HEK293T (cell line): ENCODE results near the gene ANKRD13D.

Experiments used
- ARNT ChIP-seq: fragments of 450-650 bp; IDR thresholded peaks from 2 replicates; pipeline ENCODE4 v1.6.1; 2017; ENCODE audit warnings: mild to moderate bottlenecking
- BHLHE40 ChIP-seq: fragments of 450-650 bp; IDR thresholded peaks from 2 replicates; pipeline ENCODE4 v1.6.1; 2016; ENCODE audit warnings: mild to moderate bottlenecking, moderate library complexity, borderline replicate concordance
- CTBP1 ChIP-seq: fragments of 450-650 bp; IDR thresholded peaks from 2 replicates; pipeline ENCODE4 v1.6.1; 2016; ENCODE audit warnings: borderline replicate concordance
- ELF4 ChIP-seq: fragments of 450-650 bp; IDR thresholded peaks from 2 replicates; pipeline ENCODE4 v1.6.1; 2017; ENCODE audit warnings: antibody characterized with exemption
- FOXA1 ChIP-seq: fragments of 450-650 bp; IDR thresholded peaks from 2 replicates; pipeline ENCODE4 v1.6.1; 2016; ENCODE audit warnings: mild to moderate bottlenecking
- FOXK2 ChIP-seq: fragments of 450-650 bp; IDR thresholded peaks from 2 replicates; pipeline ENCODE4 v1.6.1; 2016; ENCODE audit warnings: mild to moderate bottlenecking
- FOXM1 ChIP-seq: fragments of 450-650 bp; IDR thresholded peaks from 2 replicates; pipeline ENCODE4 v1.6.1; 2017; ENCODE audit warnings: mild to moderate bottlenecking, borderline replicate concordance
- HDGF ChIP-seq: fragments of 450-650 bp; IDR thresholded peaks from 2 replicates; pipeline ENCODE4 v1.6.1; 2017; ENCODE audit warnings: antibody characterized with exemption, borderline replicate concordance
- L3MBTL2 ChIP-seq: fragments of 450-650 bp; conservative IDR thresholded peaks from 2 replicates; pipeline ENCODE4 v1.6.1; 2016; ENCODE audit warnings: mild to moderate bottlenecking
- NFRKB ChIP-seq: fragments of 450-650 bp; IDR thresholded peaks from 2 replicates; pipeline ENCODE4 v1.6.1; 2016; ENCODE audit warnings: mild to moderate bottlenecking, moderate library complexity
- PKNOX1 ChIP-seq: fragments of 450-650 bp; IDR thresholded peaks from 2 replicates; pipeline ENCODE4 v1.6.1; 2016
- SP1 ChIP-seq: fragments of 450-650 bp; IDR thresholded peaks from 2 replicates; pipeline ENCODE4 v1.6.1; 2017
- SUZ12 ChIP-seq: fragments of 450-650 bp; IDR thresholded peaks from 2 replicates; pipeline ENCODE4 v1.6.1; 2016; ENCODE audit warnings: mild to moderate bottlenecking
- TARDBP ChIP-seq: fragments of 450-650 bp; IDR thresholded peaks from 2 replicates; pipeline ENCODE4 v1.6.1; 2016

DNA sequence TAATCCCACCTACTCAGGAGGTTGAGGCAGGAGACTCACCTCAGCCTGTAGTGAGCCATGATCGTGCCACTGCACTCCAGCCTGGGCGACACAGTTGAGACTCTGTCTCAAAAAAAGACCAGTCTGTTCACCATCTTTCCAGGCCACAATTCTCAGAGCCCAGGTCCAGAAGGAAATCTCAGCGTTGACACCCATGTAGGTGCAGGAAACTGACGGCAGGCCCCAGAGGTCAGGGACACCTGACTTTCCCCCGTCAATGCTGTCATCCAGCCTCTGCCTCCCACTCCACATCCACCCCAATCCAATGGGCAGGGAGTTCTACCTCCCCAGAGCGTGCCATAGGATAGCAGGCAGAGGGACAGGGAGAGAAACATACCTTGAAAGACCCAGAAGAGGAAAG, 28.7 kb upstream of the ANKRD13D start:
- TF ChIP-seq SP1 (no peak), HDGF (no peak), ARNT (no peak), FOXA1 (no peak), FOXK2 (no peak), CTBP1 (no peak), PKNOX1 (no peak), BHLHE40 (no peak), TARDBP (no peak), L3MBTL2 (no peak), FOXM1 (no peak), ELF4 (no peak), SUZ12 (no peak), NFRKB (no peak)
